ENCODE results near the gene KIF17.

Gene KIF17

GRCh38 chr1:20709868-20710267, 7.9 kb downstream of the KIF17 start:
- no peak for DNase-seq

GRCh38 chr1:20708891-20709290, 8.9 kb downstream of the KIF17 start:
- no peak for DNase-seq

- no peak for DNase-seq
These were observed 9.8 kb downstream of the KIF17 start for GRCh38 chr1:20708057-20708456.

GRCh38 chr1:20706841-20707240, 11.0 kb downstream of the KIF17 start:
- DNase-seq: no peak

- no peak for DNase-seq
These were observed 12.5 kb downstream of the KIF17 start for GRCh38 chr1:20705203-20705755.

GRCh38 chr1:20704390-20705202, 13.2 kb downstream of the KIF17 start:
- DNase-seq: no peak

GRCh38 chr1:20703124-20703756, 14.6 kb downstream of the KIF17 start:
- DNase-seq: no peak

DNA sequence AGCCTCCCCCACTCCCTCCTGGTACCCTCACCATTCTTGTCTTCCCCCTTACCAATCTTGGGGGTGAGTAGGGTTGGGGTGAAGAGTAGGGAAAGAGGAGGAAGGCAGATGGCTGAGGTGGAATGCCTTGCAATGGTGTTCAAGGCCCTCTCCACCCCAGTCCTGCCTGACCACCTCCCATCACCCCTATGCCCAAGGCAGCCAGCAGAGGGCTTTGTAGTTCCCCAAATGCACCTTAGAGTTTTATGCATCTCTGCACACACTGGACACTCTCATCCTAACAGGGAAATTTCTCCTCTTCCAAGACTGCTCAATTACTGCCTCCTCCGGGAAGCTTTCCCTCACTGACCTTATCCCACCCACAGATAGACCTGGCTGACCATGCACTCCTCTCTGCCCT, 15.4 kb downstream of the KIF17 start:
- DNase-seq: no peak

GRCh38 chr1:20701847-20702246, 16.0 kb downstream of the KIF17 start:
- DNase-seq: no peak

DNA sequence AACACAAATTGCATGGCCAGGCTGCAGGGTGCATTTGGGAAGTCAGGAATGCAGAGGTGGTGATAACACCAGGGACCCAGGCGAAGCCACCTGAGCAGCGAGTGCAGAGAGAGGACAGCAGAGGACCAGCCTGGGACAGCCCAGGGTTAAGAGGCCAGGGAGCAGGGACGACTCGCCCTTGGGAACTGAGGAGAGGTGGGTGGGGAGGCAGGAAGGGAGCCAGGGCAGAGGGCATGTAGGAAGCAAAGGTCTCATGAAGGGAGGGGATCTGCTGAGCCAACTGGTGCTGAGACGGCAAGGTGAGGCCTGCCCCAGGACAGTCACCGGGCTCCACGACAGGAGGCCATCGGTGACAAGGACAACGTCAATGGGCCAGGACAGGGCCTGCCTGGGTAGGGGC, 16.4 kb downstream of the KIF17 start:
- no peak for DNase-seq

GRCh38 chr1:20700636-20701215, 17.1 kb downstream of the KIF17 start:
- DNase-seq: no peak

GRCh38 chr1:20699558-20699957, 18.2 kb downstream of the KIF17 start:
- DNase-seq: no peak

GRCh38 chr1:20698195-20698910, 19.5 kb downstream of the KIF17 start:
- no peak for DNase-seq

GRCh38 chr1:20697563-20697962, 20.2 kb downstream of the KIF17 start:
- DNase-seq: no peak

DNA sequence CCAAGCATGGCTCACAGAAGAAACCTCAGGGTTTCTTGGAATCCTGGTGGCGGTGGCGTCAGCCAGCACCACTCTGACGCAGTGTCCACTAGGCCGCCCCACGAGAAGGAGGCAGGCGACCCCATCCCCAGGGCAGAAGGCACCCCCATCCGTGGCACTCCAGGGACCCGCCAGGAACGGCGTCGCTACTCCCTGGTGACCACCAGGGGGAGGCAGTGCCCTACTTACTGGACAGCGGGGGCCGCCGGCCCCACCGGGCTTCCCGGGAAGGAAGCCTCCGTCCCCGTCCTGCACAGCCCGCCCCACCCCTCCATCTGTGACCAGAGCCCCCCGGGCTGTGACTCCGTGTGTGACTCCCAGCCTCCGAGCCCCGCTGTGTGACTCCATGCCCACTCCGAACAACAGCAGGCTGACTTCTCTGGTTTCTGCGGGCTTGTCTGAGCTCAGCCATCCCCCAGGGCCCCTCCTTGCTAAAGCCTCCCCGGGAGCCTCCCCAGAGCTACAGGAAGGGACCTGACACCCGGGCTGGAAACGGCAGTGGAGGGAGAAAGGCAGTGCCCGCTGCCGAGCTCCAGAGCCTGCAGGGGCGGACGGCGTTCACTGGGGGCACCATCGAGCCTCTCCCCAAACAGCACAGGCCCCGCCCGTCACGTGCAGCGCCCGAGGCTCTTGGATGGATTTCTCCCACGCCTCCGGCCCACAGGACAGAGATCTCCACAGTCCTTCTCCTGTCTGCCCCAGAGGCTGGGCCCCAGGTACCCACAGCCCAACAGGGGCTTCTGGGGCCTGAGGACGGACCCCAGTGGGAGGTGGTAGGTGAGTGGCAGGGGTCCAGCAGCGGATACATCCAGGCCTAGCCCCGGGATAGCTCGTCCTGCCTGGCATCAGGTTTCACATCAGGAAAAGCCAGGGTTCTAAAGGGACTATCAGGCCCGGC, 21.1 kb downstream of the KIF17 start:
- peak; percentile 74 for DNase-seq

GRCh38 chr1:20695515-20695914, 22.3 kb downstream of the KIF17 start:
- DNase-seq: no peak

GRCh38 chr1:20693623-20694022, 24.2 kb downstream of the KIF17 start:
- no peak for DNase-seq

DNA sequence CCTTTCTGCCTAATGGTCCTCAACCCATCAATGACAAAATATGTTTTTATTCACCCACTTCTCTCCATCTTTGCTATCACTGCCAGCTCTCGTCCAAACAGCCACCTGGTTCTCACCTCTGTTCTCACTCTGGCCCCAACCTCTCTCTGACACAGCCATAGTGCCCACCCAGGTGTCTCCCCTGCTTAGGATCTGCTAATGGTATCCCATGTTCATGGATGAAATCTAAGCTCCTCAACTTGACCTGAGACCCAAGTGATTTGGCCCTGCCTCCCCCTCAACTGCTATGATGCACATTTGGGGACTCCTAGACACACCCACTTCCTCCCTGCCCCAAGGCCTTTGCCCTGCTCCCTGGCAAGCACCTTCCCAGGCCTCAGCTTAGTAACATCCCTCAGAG, 25.9 kb downstream of the KIF17 start:
- DNase-seq: no peak

DNA sequence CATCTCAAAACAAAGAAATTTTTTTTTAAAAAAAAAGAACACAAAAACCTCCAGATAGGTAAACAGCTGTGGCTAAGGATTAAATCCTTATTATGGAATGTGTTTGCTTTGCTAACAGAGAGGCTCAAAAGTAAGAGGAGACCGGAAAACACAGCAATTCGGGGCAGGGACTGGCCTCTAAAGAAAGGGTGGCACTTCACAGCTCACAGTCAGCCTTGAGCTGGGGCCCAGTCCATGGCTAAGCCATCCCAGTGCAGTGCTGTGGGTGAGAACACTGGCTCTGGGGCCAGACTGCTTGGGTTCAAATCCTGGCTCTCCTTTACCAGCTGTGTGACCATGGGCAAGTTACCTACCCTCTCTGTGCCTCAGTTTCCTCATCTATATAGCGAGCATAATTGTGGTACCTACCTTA, 28.2 kb downstream of the KIF17 start:
- DNase-seq: no peak

DNA sequence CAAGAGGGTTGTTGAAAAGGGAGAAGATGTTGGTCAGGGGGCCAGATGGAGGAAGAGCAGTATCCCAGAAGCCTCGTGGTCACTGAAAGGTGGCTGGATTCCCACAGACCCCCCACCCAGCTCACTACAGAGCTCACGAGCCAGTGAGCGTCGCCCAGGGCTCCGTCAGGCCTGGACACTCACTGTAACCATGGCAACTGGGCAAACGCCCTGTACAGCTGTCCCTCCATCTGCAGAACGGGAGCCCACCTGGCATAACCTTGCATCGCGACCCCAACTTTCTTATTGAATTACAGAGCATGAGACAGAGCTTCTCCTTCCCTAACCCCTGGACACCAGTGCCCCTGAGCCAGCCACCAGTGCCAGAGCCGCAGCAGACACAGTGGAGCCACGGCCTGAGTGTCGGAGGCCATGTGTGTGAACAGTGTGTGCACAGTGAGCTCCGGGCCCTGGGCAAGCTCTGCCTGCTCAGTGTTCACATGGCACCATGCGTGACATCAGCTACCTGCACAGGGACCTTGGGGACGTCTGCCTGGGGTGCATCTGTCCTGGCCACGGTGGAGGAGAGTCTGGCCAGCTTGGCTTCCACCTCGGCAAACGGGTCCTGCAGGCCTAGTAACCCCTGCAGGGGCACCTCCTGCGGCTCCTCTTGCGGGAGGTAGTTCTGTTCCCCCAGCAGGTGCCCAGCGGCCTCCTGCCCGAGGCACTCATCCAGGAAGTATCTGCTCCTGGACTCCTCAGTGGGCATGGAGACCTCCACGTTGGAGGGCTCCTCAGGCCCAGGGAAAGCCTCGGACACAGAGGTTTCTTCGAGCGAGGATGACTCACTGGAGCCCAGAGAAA, 30.7 kb downstream of the KIF17 start:
- no peak for DNase-seq

GRCh38 chr1:20685741-20686140, 32.1 kb downstream of the KIF17 start:
- DNase-seq: no peak

Measured in activated naive CD4-positive, alpha-beta T cell treated with Interleukin-2 at 50 U/mL for 16 hours (primary cell).